K562 (cell line): ENCODE results near the gene DCAF6.

Source experiments
- ATF7 ChIP-seq: fragments of 450-650 bp; IDR thresholded peaks from 2 replicates; pipeline ENCODE4 v1.7.1; 2014; ENCODE audit warnings: mild to moderate bottlenecking, moderate library complexity
- CBX3 ChIP-seq, 2 experiments: IDR thresholded peaks; 1 replicate in 1 of 2; 2 replicates in 1 of 2; pipeline ENCODE4 v1.6.1; 2012; ENCODE audit warnings: inconsistent platforms in 2 of 2, low read length in 2 of 2, borderline replicate concordance in 1 of 2, control low read depth in 1 of 2

DNA sequence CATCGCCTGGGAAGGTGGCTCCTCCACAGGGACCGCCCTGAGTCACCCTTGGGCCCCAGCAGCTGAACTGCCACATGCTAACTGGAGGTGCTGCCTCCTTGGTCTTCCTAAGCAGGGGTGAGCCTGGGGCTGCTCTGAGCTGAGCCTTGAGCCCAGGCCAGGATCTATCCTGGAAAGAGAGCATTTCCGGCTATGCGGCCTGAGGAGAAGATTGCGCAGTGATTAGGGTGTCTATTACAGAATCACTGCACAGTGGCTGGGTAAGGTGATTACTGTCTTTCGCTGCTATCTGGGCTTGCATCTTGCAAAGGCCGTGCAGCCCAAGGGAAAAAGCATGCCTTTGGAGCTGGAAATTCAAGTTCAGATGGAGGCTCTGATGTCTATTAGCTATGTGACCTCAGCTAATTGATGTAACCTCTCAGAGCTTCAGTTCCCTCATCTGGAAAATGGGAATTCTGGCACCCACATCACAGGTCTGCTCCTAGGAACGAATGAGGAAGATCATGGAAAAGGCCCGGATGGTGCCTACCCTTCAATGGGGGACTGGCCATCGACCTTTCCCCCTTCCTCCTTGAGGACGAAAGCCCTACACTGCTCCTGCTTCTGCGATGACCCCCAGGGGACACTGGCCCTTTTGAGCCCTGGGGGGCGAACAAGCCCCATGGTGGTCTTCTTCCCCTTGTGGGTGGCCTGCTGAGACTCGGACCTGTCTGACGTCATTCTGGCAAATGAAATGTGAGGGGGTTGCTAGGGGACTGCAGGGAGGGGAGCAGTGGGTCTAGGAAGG is 162.2 kb downstream of the DCAF6 start:
- TF ChIP-seq ATF7 (no peak), CBX3 (IDR thresholded peaks at IDR 0.05; ENCODE audit: borderline replicate concordance in 1 of 2, low read length in 2 of 2) (no peak)
